Effector memory CD8-positive, alpha-beta T cell (primary cell): ENCODE results near the gene ZNF296.
A peak's percentile ranks its signal among the peaks of the same experiment; 100 is the strongest.
"Not testable (repeated sequence)": the region's sequence is repeated elsewhere in the genome, so short reads cannot be mapped to it uniquely, and the experiment has no call there.

Experiments used
- ATAC-seq: fragments of 150-1000 bp; cut with Tn5 transposase; replicated peaks from 2 replicates; pipeline ENCODE4 v1.10.0; 2021; ENCODE audit warnings: mild to moderate bottlenecking, moderate library complexity
- DNase-seq, 3 experiments: peaks; one replicate each; pipeline ENCODE4 v3.0.0; 2021
- H3K27ac Mint-ChIP-seq, 2 donors: one replicate each; pipeline ENCODE4 v1.8.0; 2022; ENCODE audit warnings: mild to moderate bottlenecking in 2 of 2, mixed read lengths in 2 of 2, moderate library complexity in 2 of 2
- H3K27me3 Mint-ChIP-seq, 2 donors: one replicate each; pipeline ENCODE4 v1.8.0; 2022; ENCODE audit warnings: mixed read lengths in 2 of 2
- H3K36me3 Mint-ChIP-seq: one replicate; pipeline ENCODE4 v1.8.0; 2022; ENCODE audit warnings: mild to moderate bottlenecking, moderate library complexity, mixed read lengths; ENCODE audit not compliant: insufficient read depth
- H3K4me1 Mint-ChIP-seq, 2 donors: one replicate each; pipeline ENCODE4 v1.8.0; 2022; ENCODE audit warnings: low read depth in 2 of 2, mixed read lengths in 2 of 2
- H3K4me3 Mint-ChIP-seq, 2 donors: one replicate each; pipeline ENCODE4 v1.8.0; 2022; ENCODE audit warnings: mild to moderate bottlenecking in 2 of 2, mixed read lengths in 2 of 2, moderate library complexity in 2 of 2
- H3K9me3 Mint-ChIP-seq, 2 donors: one replicate each; pipeline ENCODE4 v1.8.0; 2022; ENCODE audit warnings: mixed read lengths in 2 of 2
- total RNA-seq, 9 experiments: gene quantifications; one replicate each; lab custom pipeline; 2026; lab: John Stamatoyannopoulos, UW

ZNF296 gene
- total RNA-seq: 0.57 to 4.5 (median 1.3) reads per million in 9 experiments

DNA sequence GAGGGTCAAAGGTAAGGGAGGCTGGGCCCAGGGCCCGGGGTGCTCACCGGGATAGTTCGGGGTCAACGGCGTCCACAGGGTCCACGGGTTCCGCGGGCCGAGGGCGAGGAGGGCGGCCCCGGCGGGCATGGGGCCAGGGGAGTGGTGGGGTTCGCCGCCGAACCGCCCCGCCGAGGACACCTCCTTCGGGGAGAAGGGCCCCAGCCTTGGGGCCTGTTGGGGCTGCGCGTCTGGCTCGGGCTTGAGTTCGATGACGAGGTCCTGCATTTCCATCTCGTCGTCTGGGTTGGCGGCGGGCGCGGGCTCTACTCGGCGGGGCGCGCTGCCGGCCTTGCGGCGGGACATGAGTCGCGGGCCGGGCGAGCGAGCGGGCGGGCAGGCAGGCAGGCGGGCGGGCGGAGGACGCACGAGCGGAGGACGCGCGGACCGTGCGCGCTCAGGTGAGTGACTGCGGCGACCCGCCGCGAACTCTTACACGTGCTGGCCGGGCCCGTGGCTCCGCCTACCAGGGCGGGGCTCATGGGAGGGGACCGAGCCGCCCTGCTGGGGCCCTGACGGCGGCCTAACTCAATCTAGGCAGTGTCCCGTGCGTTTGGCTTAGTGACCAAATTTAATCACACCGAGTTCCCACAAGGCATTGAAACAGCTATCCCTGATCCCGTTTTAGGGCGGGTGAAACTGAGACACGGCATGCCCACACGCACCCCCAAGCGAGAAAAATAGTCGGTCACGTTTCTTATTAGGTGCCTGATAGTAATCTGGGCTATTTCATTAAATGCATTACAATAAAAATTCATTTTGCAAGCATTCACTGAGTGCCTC is at the start of gene ZNF296:
ZNF296 (minus strand) TSS at position 450 of the 822 bp plus-strand sequence; CDS start at position 345, 105 bp downstream.
- H3K4me3 Mint-ChIP-seq: peak within 1 kb of the TSS; percentile 86 to 89
- no peaks in the 10 kb centered on the region for H3K27me3 Mint-ChIP-seq
- no peaks in the 10 kb centered on the region for H3K9me3 Mint-ChIP-seq
- ATAC-seq: peak; percentile 74
- peak; percentile 73 to 76 (median 76) for DNase-seq
- H3K36me3 Mint-ChIP-seq: peaks cover 22% of the 10 kb centered on the region
- peaks cover 31 to 32% of the 10 kb centered on the region in 2 donors for H3K4me1 Mint-ChIP-seq
- H3K27ac Mint-ChIP-seq: peak within 1 kb of the TSS; percentile 41 to 78

DNA sequence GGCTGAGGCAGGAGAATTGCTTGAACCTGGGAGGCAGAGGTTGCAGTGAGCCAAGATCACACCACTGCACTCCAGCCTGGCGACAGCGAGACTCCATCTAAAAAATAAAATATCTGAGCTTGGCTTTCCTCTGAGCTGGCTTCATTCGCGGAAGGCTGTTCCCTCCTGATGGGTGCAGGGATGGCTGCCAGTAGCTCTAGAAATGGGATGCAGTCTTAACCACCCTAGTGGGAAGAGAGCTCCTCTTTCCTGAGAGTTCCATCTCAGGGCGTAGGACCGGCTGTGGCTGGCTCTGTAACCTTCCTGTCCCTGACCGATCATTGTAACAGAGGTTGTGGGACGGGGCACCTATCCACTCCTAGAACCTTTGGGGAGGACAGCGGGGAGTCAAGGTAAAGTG is 49.1 kb upstream of the ZNF296 start:
- Mint-ChIP-seq H3K27ac (peak overlapping the region; percentile 49 to 51), H3K27me3 (no peaks in the 10 kb centered on the region), H3K36me3 (peaks cover 2% of the 10 kb centered on the region), H3K9me3 (no peaks in the 10 kb centered on the region), H3K4me3 (no peak overlapping the region), H3K4me1 (peaks cover 31 to 34% of the 10 kb centered on the region in 2 donors)
- no peak for ATAC-seq
- no peak for DNase-seq

DNA sequence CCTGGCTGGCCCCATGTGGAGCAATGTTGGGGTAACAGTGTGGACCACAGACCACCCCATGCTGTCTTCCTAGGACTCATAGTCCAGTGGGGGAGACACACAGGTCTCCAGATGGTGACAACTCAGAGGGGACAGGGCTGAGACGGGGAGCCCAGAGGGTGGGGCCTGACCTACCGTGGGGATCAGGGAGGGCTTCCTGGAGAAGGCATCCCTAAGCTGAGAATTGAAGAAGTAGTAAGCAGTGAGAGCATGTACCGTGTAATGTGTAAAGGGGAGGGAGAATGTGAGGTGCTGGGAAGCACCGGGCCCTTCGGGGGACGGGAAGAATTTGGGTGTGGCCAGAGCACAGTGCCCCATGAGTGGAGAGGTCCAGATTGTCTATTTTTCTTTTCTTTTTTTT is 47.7 kb upstream of the ZNF296 start:
- DNase-seq (no peak), ATAC-seq (no peak)
- no peaks in the 10 kb centered on the region for H3K27me3 Mint-ChIP-seq
- H3K4me1 Mint-ChIP-seq: peaks cover 35 to 36% of the 10 kb centered on the region in 2 donors
- no peaks in the 10 kb centered on the region for H3K9me3 Mint-ChIP-seq
- no peak overlapping the region for H3K4me3 Mint-ChIP-seq
- H3K27ac Mint-ChIP-seq: peak overlapping the region in 1 of 2 donors; percentile 21
- no peaks in the 10 kb centered on the region for H3K36me3 Mint-ChIP-seq

DNA sequence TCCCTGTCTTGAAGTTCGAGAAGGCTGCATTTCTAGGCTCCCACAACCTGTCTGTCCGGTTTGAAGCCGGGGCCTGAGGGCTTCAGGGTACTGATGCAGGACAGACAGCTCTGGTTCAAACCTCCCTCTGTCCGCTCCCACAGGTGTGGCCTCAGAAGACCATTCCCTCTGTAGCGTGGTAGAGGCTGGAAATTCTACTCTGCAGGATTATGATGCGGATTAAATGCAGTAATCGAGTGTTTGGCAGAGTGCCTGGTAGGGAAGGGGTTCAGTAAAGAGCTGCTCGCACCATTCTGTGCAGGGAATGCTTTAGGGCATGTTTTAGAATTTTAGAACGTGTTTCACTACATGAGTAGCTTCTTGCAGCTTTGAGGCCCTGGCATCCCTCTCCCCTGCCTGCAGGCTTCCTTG is 47.2 kb upstream of the ZNF296 start:
- H3K27ac Mint-ChIP-seq: peak overlapping the region in 1 of 2 donors; percentile 21
- no peaks in the 10 kb centered on the region for H3K9me3 Mint-ChIP-seq
- no peak overlapping the region for H3K4me3 Mint-ChIP-seq
- H3K27me3 Mint-ChIP-seq: no peaks in the 10 kb centered on the region
- peaks cover 40% of the 10 kb centered on the region in 2 donors for H3K4me1 Mint-ChIP-seq
- H3K36me3 Mint-ChIP-seq: no peaks in the 10 kb centered on the region
- DNase-seq: no peak
- ATAC-seq: no peak

DNA sequence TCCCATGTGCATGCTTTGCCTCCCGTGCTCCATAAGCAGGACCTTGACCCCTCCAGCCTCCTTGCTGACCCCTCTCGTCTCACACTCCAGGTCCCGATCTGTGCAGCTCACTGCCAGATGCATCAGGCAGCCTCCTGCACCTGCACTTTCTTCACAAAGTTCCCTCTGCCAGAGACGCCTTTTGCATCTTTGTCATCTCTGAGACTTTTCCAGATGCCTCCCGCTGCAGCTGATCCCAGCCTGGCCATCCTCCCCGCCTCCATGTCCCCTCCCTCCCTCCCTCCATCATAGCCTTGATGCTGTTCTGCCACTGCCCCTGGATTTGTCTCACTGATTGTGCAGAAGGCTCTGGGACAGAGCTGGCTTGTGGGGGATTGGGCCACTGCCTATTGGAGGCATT is 46.6 kb upstream of the ZNF296 start:
- no peak overlapping the region for H3K4me3 Mint-ChIP-seq
- peaks cover 44 to 45% of the 10 kb centered on the region in 2 donors for H3K4me1 Mint-ChIP-seq
- H3K36me3 Mint-ChIP-seq: no peaks in the 10 kb centered on the region
- no peaks in the 10 kb centered on the region for H3K9me3 Mint-ChIP-seq
- DNase-seq: no peak
- no peaks in the 10 kb centered on the region for H3K27me3 Mint-ChIP-seq
- H3K27ac Mint-ChIP-seq: no peak overlapping the region
- ATAC-seq: no peak

DNA sequence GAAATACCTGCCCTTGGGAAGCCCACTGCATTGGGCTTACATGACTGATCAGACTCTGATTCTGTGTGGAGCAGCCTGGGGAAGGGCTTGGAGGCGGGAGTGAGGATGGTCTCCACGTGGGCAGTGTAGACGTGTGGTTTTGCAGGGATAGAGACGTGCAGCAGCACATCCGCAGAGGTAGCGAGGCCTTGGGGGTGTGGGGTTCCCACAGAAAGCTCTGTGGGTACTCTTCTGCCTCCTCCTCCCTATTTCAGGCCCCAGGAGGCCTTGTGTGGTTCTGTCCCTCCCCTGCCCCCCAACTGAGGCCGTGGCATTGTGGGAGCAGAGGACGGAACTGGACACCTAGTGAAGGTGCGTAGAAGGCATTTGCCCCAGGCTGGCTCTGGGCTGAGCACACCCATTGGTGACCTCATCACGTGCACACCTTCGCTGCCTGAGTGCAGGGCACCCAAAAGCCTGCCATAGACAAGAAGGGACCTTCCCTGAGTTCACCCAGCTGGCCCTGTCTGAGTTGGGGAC is 45.6 kb upstream of the ZNF296 start:
- Mint-ChIP-seq H3K36me3 (no peaks in the 10 kb centered on the region), H3K27me3 (no peaks in the 10 kb centered on the region), H3K4me3 (peak overlapping the region; percentile 5 to 22), H3K4me1 (peaks cover 48 to 51% of the 10 kb centered on the region in 2 donors), H3K9me3 (no peaks in the 10 kb centered on the region), H3K27ac (peak overlapping the region; percentile 75 to 81)
- DNase-seq (no peak), ATAC-seq (no peak)

DNA sequence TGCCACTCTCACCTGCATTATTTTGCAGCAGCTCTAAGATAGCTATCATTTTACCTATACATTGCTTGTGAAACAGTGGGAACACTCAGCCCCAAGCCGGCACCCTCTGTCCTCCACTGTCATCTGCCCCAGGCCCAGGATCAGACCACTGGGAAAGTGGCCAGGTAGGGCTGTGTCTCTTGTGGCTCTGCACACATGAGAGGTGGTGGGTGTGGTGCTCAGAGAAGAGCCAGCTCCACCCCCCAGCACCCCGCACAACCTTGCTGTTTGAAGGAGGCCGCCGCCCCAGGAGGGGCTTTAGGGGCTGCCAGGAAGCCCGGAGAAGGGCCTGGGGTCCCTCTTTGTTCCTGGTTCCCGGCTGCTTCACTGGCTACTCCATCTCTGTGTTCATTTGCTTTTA is 43.3 kb upstream of the ZNF296 start:
- ATAC-seq (no peak), DNase-seq (no peak)
- Mint-ChIP-seq H3K9me3 (no peaks in the 10 kb centered on the region), H3K36me3 (no peaks in the 10 kb centered on the region), H3K4me1 (peaks cover 48 to 53% of the 10 kb centered on the region in 2 donors), H3K27me3 (no peaks in the 10 kb centered on the region), H3K27ac (peak overlapping the region; percentile 29 to 83), H3K4me3 (no peak overlapping the region)

DNA sequence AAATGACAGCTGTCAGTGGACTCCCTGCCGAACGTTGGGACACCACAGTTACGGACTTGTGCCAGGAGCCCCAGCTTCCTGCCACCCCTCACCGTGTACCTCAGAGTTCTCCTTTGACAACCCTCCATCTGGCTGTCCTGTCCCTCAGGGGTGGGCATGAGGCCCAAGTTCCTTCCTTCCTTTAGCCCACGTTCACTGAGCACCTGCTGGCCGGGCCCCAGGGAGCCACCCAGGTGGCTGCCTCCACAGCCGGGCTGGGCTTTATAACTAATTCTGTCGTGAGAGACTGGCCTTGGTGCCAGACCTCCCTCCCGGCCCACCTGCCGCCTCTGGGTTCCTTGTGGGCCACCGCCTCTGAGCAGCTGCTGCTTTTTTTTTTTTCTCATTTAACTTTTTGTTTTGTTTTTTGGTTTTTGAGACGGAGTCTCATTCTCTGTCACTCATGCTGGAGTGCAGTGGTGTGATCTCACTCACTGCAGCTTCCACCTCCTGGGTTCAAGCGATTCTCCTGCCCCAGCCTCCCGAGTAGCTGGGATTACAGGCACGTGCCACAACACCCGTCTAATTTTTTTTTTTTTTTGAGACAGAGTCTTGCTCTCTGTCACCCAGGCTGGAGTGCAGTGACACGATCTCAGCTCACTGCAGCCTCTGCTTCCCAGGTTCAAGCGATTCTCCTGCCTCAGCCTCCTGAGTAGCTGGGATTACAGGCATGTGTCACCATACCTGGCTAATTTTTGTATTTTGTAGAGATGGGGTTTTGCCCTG is 42.5 kb upstream of the ZNF296 start:
- not testable (repeated sequence) for H3K9me3 Mint-ChIP-seq, DNase-seq, ATAC-seq, H3K36me3 Mint-ChIP-seq, H3K27me3 Mint-ChIP-seq
- Mint-ChIP-seq H3K4me3 (peak overlapping the region; percentile 40 to 64), H3K4me1 (peaks cover 48 to 51% of the 10 kb centered on the region in 2 donors), H3K27ac (peak overlapping the region; percentile 29 to 83)

DNA sequence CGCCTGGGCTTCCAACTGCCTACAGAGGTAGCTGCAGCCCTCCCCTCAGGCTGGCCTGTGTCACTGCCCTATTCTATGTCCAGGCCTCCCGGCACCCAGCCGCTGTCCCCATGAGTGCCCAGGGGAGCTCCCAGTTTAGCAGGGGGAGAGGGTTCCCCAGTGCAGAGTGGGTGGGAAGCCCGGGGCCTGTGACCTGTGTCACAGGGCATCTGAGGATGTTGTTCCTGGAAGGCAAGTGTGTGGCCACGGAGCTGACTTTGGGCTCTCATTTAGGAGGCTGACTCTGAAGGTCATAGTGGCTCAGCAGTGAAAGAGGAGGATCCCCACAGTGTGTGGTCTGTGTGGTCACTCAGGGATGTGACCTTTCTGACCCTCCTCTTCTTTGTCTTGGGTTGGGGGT is 41.8 kb upstream of the ZNF296 start:
- H3K4me3 Mint-ChIP-seq: peak overlapping the region in 1 of 2 donors; percentile 17
- DNase-seq (no peak), ATAC-seq (no peak)
- no peaks in the 10 kb centered on the region for H3K27me3 Mint-ChIP-seq
- H3K36me3 Mint-ChIP-seq: no peaks in the 10 kb centered on the region
- no peaks in the 10 kb centered on the region for H3K9me3 Mint-ChIP-seq
- H3K27ac Mint-ChIP-seq: peak overlapping the region; percentile 67 to 80
- peaks cover 48 to 50% of the 10 kb centered on the region in 2 donors for H3K4me1 Mint-ChIP-seq

DNA sequence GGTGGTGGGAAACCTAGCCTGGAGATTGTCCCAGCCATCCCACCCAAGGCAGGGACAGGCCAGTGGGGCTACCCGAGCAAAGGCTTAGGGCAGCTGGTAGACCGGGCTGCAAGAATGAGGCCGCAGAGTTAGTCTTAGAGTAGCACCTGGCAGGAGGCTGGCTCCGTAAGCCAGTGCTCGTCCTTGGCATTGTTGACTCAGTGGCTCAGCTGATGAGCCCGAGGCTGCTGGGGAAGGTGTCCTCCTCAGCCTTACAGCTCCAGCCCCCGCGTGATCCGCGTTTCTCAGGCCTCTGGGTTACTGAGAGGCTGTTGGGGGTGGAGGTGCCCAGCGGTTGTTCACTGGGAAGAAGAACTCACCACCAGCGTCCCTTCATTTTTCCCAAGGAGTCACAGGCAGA is 41.4 kb upstream of the ZNF296 start:
- Mint-ChIP-seq H3K4me3 (peak overlapping the region; percentile 66 to 76), H3K27me3 (no peaks in the 10 kb centered on the region), H3K9me3 (no peaks in the 10 kb centered on the region), H3K36me3 (no peaks in the 10 kb centered on the region), H3K4me1 (peaks cover 47 to 50% of the 10 kb centered on the region in 2 donors), H3K27ac (peak overlapping the region; percentile 67 to 80)
- ATAC-seq (no peak), DNase-seq (no peak)

DNA sequence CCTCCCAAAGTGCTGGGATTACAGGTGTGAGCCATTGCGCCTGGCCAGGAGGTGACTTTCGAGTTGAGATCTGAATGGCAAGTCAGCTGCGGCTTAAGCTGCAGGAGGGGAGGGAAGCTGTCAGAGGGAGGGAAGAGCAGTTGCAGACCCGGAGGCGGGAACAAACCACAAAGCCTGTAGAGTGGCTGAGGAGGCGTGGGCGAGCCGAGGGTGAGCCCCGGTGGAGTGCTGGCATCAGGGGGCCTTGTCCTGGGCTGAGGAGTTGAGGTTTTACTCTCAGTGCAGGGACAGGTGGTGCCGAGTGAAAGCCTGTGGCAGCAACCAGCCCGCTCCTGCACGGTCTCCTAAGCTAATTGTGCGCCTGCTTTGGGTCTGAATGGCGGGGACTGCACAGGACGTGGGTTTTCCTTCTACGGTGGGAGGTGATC is 40.9 kb upstream of the ZNF296 start:
- H3K27me3 Mint-ChIP-seq: no peaks in the 10 kb centered on the region
- H3K36me3 Mint-ChIP-seq: peaks cover 1% of the 10 kb centered on the region
- peak overlapping the region; percentile 67 to 80 for H3K27ac Mint-ChIP-seq
- no peaks in the 10 kb centered on the region for H3K9me3 Mint-ChIP-seq
- ATAC-seq: peak; percentile 66
- H3K4me3 Mint-ChIP-seq: peak overlapping the region; percentile 66 to 76
- peaks cover 42 to 47% of the 10 kb centered on the region in 2 donors for H3K4me1 Mint-ChIP-seq
- DNase-seq: no peak

DNA sequence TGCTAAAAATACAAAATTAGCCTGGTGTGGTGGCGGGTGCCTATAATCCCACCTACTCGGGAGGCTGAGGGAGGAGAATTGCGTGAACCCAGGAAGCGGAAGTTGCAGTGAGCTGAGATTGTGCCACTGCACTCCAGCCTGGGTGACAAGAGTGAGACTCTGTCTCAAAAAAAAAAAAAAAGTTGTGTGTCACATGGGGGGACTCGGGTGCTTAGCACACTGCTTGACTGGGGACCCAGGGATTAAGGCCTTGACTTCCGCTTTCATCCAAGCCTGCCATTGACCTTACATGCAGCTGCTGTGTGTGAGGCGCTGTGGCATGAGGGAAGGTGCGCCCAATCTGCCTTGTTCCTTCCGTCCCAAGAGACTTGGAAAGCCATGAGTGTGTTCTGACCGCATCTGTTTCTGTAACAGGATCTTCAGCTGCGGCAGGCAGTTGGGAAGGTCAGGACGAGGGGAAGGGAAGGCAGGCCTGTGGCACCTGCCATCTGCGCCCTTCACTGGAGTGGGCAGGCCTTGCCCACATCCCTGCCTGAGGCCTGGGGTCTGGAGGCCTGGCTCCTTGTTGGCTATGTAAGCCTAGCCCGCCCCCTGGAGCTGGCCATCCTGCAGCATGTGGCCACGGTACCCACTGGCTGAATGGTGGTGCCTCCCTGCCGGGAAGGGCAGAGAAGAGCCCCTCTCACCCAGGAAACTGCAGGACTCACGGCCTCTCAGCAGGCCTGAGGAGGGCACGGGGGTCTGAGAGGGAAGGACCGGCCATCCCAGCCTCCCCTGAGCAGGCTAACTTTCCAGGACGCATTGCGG is 39.7 kb upstream of the ZNF296 start:
- Mint-ChIP-seq H3K4me3 (peak overlapping the region; percentile 40 to 76), H3K36me3 (peaks cover 5% of the 10 kb centered on the region), H3K4me1 (peaks cover 30 to 35% of the 10 kb centered on the region in 2 donors), H3K27me3 (no peaks in the 10 kb centered on the region), H3K27ac (peak overlapping the region in 1 of 2 donors; percentile 71), H3K9me3 (no peaks in the 10 kb centered on the region)
- ATAC-seq (no peak), DNase-seq (no peak)

DNA sequence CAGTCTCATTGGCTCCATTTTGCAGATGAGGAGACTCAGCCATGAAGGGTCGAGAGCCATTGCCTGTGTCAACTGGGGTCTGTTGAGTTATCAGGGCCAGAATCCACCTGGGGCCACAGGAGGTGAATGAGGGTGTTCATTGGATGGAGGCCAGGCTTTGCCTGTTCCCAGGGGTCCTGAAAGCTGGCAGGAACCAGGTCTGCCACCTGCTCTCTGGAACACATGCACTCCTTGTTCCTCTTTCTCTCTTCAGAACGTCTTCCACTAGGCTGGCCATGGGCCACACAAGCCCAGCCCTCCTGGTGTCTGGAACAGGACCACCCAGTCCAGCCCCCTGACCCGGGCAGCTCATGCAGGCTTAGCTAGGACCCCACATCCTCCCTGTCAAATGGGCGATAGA is 37.8 kb upstream of the ZNF296 start:
- H3K4me3 Mint-ChIP-seq: no peak overlapping the region
- no peak for ATAC-seq
- no peak overlapping the region for H3K27ac Mint-ChIP-seq
- peaks cover 5% of the 10 kb centered on the region for H3K36me3 Mint-ChIP-seq
- no peaks in the 10 kb centered on the region for H3K9me3 Mint-ChIP-seq
- H3K27me3 Mint-ChIP-seq: no peaks in the 10 kb centered on the region
- DNase-seq: no peak
- peaks cover 30 to 37% of the 10 kb centered on the region in 2 donors for H3K4me1 Mint-ChIP-seq
